CD4-positive, alpha-beta T cell treated with Interleukin-6 for 4 hours (primary cell): ENCODE results near the gene AFDN.
"Not testable (repeated sequence)": the region's sequence is repeated elsewhere in the genome, so short reads cannot be mapped to it uniquely, and the experiment has no call there.

Experiments used
- DNase-seq: peaks from one replicate; pipeline ENCODE4 v3.0.0-alpha.2; 2020; ENCODE audit warnings: mixed read lengths

The AFDN gene

GRCh38 chr6:167985911-167986595 is 159.3 kb downstream of the AFDN start:
- DNase-seq: no peak

- DNase-seq: no peak
Measured at GRCh38 chr6:167987396-167988153, 160.9 kb downstream of the AFDN start.

GRCh38 chr6:167988154-167988495 is 161.4 kb downstream of the AFDN start:
- no peak for DNase-seq

GRCh38 chr6:167988945-167989841 is 162.5 kb downstream of the AFDN start:
- no peak for DNase-seq

GRCh38 chr6:167990016-167990945 is 163.6 kb downstream of the AFDN start:
- DNase-seq: no peak

- DNase-seq: no peak
Measured at GRCh38 chr6:167993169-167993568, 166.5 kb downstream of the AFDN start.

- DNase-seq: no peak
Measured at GRCh38 chr6:167993831-167994230, 167.1 kb downstream of the AFDN start.

- DNase-seq: no peak
Measured at GRCh38 chr6:167995302-167995701, 168.6 kb downstream of the AFDN start.

GRCh38 chr6:167995731-167996151 is 169.0 kb downstream of the AFDN start:
- DNase-seq: no peak

GRCh38 chr6:167996424-167997199 is 169.9 kb downstream of the AFDN start:
- DNase-seq: no peak

GRCh38 chr6:167997642-167998041 is 170.9 kb downstream of the AFDN start, which contains the start of gene KIF25:
Gene KIF25 (plus strand): TSS chr6:167997671. CDS start chr6:168029586, 31,915 bp downstream.
- DNase-seq: no peak

- DNase-seq: no peak
Measured at GRCh38 chr6:167998215-167998614, 171.5 kb downstream of the AFDN start.

- DNase-seq: no peak
Measured at GRCh38 chr6:168000198-168001028, 173.7 kb downstream of the AFDN start.

GRCh38 chr6:168001029-168001332 is 174.3 kb downstream of the AFDN start:
- no peak for DNase-seq

- DNase-seq: not testable (repeated sequence)
Measured at GRCh38 chr6:168001514-168001913, 174.8 kb downstream of the AFDN start.

GRCh38 chr6:168002804-168003203 is 176.1 kb downstream of the AFDN start:
- DNase-seq: no peak

- DNase-seq: no peak
Measured at GRCh38 chr6:168004023-168004422, 177.3 kb downstream of the AFDN start.

- DNase-seq: no peak
Measured at GRCh38 chr6:168004945-168005344, 178.2 kb downstream of the AFDN start.

- no peak for DNase-seq
Measured at GRCh38 chr6:168005796-168006195, 179.1 kb downstream of the AFDN start.

GRCh38 chr6:168007592-168008338 is 181.1 kb downstream of the AFDN start:
- DNase-seq: no peak
